Endometrial microvascular endothelial cells (primary cell): ENCODE measurements around the gene ATP8B1. TPM values are rescaled to one million over a fixed set of nuclear protein-coding genes. Genes with fewer than 3 reads are reported as not detected.

Experiments used
- in situ Hi-C: cut with HindIII; loops from 2 replicates; pipeline ENCODE4 v1.10.0; 2017; ENCODE audit warnings: low sequenced_read_pairs, low pct_unique_long_range_greater_than_20kb; ENCODE audit errors: inconsistent ontology term
- total RNA-seq: library from RNA; depleted of rRNA; stranded (reverse); fragments of >200 nt; gene quantifications from one replicate; pipeline ENCODE4 v1.2.3, GENCODE V29; 2015; ENCODE audit errors: inconsistent ontology term

Gene ATP8B1
- total RNA-seq, 1 donor from 2014 or later = 43.6 TPM

- in situ Hi-C loops = no loop called here
These were observed 4.3 kb downstream of the ATP8B1 start for GRCh38 chr18:57798713-57799373.

DNA sequence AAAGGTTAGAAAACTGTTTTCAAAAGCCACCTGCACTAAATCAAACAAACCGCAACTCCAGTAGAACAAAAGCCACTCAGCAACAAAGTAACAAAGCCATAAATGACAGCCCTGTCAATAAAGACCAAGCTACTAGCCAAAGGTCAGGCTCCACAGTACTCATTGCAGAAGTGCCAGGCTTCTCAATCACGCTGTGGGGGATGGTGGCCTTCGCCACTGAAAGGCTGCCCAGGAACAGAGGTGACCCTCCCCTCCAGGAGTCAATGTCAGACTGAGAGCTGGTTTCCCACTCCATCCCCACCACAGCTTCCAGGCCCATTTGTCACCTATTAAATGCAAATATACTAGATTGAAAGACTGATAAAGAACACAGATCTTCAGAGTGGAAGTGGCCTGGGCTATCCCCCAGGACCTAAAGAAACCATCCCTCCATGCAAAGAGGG lies 5.9 kb downstream of the ATP8B1 start:
- in situ Hi-C loops = no loop called here

DNA sequence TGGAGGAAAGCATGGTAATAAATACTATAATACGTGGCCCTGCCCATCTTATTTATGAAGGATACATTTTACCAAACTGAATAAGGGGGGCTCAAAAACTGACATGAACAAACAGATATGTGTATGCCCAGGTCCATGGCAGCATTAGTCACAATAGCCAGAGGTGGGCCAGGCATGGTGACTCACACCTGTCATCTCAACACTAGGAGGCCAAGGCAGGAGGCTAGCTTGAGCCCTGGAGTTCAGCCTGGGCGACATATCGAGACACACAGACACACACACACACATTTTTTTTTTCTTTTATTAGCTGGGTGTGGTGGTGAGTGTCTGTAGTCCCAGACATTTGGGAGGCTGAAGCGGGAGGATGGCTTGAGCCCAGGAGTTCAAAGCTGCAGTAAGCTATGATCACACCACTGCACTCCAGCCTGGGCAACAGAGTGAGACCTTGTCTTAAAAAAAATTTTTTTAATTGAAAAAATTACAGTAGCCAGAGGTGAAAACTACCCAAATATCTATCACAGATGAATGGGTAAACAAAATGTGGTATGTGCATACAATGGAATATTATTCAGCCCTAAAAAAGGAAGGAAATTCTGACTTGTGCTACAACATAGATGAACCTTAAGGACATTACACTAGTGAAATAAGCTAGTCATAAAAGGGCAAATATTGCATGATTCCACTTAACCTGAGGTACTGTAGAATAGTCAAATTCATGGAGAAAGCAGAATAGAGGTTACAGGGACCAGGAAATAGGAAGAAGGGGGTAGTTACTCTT lies 8.0 kb downstream of the ATP8B1 start:
- in situ Hi-C loops = no loop called here

DNA sequence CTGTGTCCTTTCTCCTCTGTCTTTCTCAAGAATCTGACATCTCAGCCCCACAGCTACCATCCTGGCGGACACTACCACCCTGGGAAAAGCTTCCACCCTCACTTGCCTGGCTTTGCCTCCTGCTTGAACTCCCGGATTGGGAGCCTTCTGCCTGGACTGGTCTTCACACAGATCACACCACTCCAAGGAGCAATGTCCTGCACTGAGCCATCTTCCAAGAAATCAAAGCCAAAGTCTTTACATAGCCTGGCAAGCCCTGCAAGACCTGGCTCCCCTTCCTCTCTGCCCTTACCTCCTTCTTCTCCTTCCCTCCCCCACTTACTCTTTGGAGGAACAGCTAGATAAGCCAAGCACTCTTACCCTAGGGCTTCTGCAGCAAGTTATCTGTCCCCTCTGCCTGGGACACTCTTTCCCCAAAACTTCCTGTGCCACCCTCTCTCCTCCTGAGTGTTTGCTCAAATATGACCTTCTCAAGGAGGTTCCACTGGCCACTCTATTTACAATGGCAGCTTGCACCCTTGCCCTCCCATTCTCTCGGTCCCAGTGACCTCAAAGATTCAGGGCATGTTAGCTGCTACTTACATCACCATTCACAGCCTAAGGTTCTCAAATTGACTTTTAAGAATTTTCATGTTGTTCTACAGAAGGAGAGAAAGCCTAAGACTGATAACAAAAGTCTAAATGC lies 9.7 kb downstream of the ATP8B1 start:
- in situ Hi-C loops = no loop called here

- in situ Hi-C loops = no loop called here
These were observed 10.3 kb downstream of the ATP8B1 start for GRCh38 chr18:57792631-57793301.

GRCh38 chr18:57791911-57792310 lies 11.2 kb downstream of the ATP8B1 start:
- in situ Hi-C loops = no loop called here

GRCh38 chr18:57791192-57791591 lies 11.9 kb downstream of the ATP8B1 start:
- in situ Hi-C loops = no loop called here

DNA sequence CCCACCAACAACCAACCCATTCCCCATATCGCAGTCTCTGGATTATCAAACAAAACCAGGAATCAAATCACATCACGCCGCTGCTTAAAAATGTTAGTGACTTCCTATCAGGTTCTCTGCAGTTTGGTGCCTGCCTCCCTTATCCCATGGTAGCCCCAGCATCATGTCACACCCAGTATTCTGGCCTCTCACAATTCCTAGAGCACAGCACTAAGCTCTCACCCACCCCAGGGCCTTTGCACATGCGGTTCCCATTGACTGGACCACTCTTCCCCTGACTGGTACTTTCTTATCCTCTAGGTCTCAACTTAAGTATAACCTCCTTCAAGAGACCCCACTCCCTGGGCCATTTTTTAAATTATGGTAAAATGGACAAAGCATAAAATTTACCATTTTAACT lies 12.8 kb downstream of the ATP8B1 start:
- in situ Hi-C loops = no loop called here

DNA sequence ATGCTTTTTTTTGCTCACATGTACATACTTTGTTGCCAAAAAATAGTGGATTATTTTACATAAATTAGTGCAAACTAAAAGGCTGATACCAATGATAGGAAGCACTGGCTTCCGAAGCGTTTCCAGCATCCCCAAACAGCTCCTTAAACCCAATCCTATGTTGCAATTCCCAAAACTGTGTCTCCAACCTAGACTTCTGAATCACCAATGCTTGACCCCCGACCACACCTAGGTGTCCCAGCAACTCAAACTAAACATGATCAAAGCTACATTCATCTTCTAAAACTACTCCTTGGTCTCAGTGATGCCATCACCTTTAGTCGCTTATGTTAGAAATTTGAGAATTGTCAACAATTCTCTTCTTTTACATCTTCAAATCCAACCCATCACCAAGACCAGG lies 13.4 kb downstream of the ATP8B1 start:
- in situ Hi-C loops = no loop called here

DNA sequence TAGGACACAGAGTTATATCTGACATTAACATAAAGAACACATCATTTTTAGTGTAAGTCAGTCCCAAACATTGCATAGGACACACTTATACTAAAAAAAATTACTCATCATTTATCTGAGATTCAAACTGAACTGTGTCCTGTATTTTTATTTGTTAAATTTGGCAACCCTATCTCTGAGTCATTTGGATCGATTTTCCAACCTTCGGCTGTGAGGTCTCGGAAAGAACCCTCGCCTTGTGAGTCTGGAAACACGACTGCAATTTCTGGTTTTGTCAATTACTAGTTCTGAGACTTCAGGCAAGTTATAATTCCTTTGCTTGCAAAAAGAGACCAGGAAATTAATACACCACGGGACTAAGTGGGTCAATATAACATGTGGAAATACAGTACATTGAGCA lies 14.0 kb downstream of the ATP8B1 start:
- in situ Hi-C loops = no loop called here

DNA sequence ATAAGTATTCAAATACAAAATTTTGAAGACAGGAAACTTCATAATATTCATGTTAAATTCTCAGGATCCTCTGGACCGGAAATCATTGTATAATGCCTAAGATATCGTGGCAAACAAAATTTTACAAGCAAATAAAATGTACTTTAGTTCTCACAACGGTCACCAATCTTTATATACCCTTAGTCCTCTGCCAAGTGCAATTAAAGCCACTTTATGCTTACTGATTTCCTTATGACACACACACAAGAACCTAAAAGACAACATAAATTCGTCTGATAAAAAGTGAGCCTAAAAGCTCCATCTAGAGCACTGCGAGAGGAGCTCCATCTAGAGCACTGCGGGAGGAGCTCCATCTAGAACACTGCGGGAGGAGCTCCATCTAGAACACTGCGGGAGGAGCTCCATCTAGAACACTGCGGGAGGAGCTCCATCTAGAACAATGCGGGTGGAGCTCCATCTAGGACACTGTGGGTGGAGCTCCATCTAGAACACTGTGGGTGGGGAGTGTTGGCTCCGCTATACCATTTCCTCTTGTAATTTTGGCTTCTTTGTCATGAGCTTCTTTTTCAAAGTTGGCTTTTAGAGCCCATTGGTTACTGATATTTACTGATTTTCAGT lies 15.9 kb downstream of the ATP8B1 start:
- in situ Hi-C loops = no loop called here

- in situ Hi-C loops = no loop called here
These were observed 17.2 kb downstream of the ATP8B1 start for GRCh38 chr18:57785751-57786437.

DNA sequence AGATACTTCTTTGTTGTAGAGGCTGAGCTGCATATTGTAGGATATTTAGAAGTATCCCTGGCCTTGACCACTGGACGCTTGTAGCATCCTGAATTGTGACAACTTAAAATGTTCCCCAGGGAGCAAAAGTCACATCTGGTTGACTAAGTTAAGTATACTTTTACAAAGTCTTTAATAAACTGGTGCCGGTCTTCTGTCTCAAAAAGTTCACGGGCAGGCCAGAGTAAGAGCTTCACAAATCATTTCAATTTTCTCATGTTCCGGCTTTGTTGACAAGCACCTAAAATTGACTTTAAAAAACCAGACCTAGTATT lies 18.4 kb downstream of the ATP8B1 start:
- in situ Hi-C loops = no loop called here

DNA sequence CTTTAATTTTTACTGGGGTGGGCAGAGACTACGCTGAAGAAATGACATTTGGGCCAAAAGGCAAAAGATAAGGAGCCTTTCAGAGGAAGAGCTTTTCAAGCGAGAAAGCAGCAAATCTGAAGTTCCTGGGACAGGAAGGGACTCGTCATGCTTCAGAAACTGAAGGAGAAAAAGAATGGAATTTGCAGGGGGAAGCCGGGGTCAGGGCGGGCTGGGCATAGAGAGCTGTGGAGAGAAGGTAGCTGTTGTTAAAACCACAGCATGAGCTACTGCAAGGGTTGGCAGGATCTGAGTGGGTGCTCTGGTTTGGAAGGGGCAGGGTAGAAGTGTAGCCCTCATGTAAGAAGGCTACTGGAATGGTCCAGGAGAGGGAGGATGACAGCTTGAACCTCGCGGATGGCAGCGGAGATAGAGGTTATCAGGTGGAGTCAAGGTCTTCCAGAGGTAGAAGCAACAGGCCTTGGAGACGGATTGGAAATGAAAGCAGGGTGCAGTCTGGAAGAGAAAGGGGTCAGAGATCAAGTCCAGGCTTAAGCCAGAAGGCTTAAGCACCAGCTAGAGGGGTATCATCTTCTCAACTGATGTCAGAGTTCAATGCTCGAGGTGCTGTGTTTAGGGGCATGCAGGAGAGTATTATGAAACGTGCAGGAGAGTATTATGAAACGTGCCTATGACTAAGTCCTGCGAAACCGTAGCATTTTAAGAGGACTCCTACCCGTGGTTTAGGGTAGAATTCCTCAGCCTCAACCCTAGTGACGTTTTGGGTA lies 18.9 kb downstream of the ATP8B1 start:
- in situ Hi-C loops = no loop called here

DNA sequence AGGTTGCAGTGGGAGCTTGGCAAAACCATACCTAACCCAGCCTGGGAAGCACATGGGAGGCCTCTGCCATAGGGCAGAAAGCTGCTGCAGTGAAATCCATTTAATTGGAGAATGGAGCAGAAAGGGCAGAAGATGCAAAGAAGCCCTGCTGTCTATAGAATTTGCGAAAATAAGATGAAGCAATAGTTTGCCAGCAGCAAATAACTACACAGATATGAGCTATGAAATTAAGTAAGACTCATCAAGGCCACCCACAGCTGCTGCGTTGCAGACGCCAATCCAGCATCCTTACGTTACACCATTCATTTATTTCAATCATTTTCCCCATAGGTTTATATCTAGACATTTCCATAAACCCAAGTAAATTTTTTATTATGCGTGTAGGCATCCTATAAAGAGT lies 21.1 kb downstream of the ATP8B1 start:
- in situ Hi-C loops = no loop called here

DNA sequence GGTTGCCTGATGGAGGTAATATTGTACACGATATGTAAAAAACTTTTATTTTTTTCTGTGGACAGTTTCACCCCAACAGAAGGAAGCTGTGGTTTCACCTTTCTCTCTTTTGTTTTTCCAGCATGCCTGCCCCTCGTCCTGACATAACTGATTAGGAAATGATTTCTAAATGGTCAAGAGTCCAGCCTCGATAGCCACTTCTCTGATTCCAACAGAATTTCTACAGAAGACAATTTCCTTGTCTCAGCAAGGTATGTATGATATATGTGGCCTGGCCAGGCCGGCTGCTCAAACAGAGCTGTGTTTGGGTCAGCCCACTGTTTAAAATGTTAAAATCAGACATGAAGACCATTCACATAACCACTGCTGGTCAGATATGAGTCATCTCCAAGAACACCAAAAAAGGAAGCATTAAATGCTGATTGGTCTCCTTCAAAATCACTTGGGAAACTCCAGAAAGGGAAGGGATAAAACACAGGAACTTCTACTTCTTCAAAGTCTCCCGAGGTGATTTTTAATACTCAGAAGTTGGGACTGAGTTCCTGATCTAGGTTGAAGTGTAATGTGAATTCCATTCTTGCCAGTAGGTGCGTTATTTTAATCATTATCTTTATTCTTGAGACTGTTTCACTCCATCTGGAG lies 22.3 kb downstream of the ATP8B1 start:
- in situ Hi-C loops = no loop called here

DNA sequence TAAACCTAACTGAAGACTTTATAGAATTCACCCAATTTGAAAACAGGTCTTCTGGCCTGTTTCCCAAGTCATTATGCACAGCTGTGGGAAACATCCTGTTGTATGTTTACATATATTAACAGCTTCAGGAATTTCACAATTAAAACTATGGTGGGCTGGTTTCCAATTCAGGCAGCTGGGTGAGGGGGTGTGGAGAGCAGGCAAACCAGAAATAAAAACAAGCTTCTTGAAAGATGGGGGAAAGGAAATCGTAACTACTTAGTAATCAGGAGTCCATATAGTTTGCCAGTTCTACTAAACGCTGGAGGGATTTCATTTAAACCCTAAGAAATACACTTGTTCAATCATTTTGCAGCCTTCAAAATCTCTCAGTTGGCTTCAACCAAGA lies 22.8 kb downstream of the ATP8B1 start:
- in situ Hi-C loops = no loop called here

GRCh38 chr18:57776767-57777166 lies 26.3 kb downstream of the ATP8B1 start:
- in situ Hi-C loops = no loop called here
